Adipose tissue (tissue), 3 donors: ENCODE results near the gene GYPA. TPM values are rescaled to one million over a fixed set of nuclear protein-coding genes. Genes with fewer than 3 reads are reported as not detected.
"Not testable (repeated sequence)": the region's sequence is repeated elsewhere in the genome, so short reads cannot be mapped to it uniquely, and the experiment has no call there.

Experiments
- H3K27ac ChIP-seq: one replicate; pipeline ENCODE4 v1.5.1; 2013; ENCODE audit warnings: low read depth, low read length
- WGBS, 3 donors: extraction: QIAGEN DNeasy Blood & Tissue Kit; methylation state at CpG; one replicate each; pipeline ENCODE4 v1.1.7; 2013; 5-methylcytosine and 5-hydroxymethylcytosine counted together
- polyA plus RNA-seq, 3 donors: library from polyadenylated mRNA; stranded (reverse); fragments of 200-250 nt; gene quantifications; one replicate each; pipeline ENCODE4 v1.2.3, GENCODE V29; 2013
- donor health status: healthy with polysubstance abuse.
- donor health status: Bipolar disorder and iron deficiency.
- donor health status: healthy.

Gene GYPA
- polyA plus RNA-seq, 3 donors = not detected

GRCh38 chr4:144061556-144061955, 79.0 kb downstream of the GYPA start:
- not testable (repeated sequence) for H3K27ac ChIP-seq

- WGBS, 3 donors = 39 to 46% (median 39%) methylated on average over 3 of the region's 3 CpGs
- not testable (repeated sequence) for H3K27ac ChIP-seq
Observed at GRCh38 chr4:144060234-144060859, 80.2 kb downstream of the GYPA start.

Other genes with a start within 250 kb of the GYPA start
- 1 to 10 TPM in 2 of 3 donors, under 1 TPM in 1; 0.15 to 1.7 (median 1.2) TPM for gene GYPE, start 235.2 kb downstream of the GYPA start, polyA plus RNA-seq
- not detected for gene GYPB, start 121.3 kb downstream of the GYPA start, polyA plus RNA-seq